ENCODE results near the gene STXBP2.

STXBP2 gene

GRCh38 chr19:7646426-7646700 is 9.5 kb downstream of the STXBP2 start:
- Histone ChIP-seq H3K27ac (ENCODE audit: insufficient read depth in 1 of 2, low read depth in 1 of 2, low read length in 2 of 2, poor library complexity in 1 of 2, severe bottlenecking in 2 of 2) (no peak overlapping the region), H3K4me3 (ENCODE audit: control insufficient read depth in 1 of 7, extremely low read depth in 1 of 7, insufficient read depth in 4 of 7, low read depth in 2 of 7, low read length in 6 of 7) (no peak overlapping the region), H3K36me3 (ENCODE audit: control insufficient read depth in 4 of 4, insufficient read depth in 4 of 4, low read length in 3 of 4) (peaks cover 0 to 32% (median 18%) of the 10 kb centered on the region in 4 experiments), H3K27me3 (replicated peaks in 2 of 5; ENCODE audit: control insufficient read depth in 4 of 5, insufficient read depth in 5 of 5, low read length in 4 of 5) (peaks cover 0 to 3% (median 0%) of the 10 kb centered on the region in 5 experiments), H3K4me1 (ENCODE audit: control extremely low read depth in 1 of 4, control insufficient read depth in 4 of 4, insufficient read depth in 4 of 4, low read length in 3 of 4) (peaks cover 0 to 16% (median 2%) of the 10 kb centered on the region in 4 experiments), H3K9me3 (ENCODE audit: control extremely low read depth in 1 of 5, control insufficient read depth in 4 of 5, insufficient read depth in 2 of 5, low read depth in 1 of 5, low read length in 4 of 5) (no peaks in the 10 kb centered on the region)
- DNase-seq, result no peak
- CTCF ChIA-PET, result no interaction called here
- 90% methylated on average over 8 of the region's 8 CpGs for WGBS (ENCODE audit: insufficient coverage)
- POLR2A ChIA-PET, result no interaction called here

- H3K27me3 ChIP-seq (replicated peaks in 2 of 5; ENCODE audit: control insufficient read depth in 4 of 5, insufficient read depth in 5 of 5, low read length in 4 of 5), result peaks cover 0 to 4% (median 0%) of the 10 kb centered on the region in 5 experiments
- H3K36me3 ChIP-seq (ENCODE audit: control insufficient read depth in 4 of 4, insufficient read depth in 4 of 4, low read length in 3 of 4), result peaks cover 0 to 28% (median 17%) of the 10 kb centered on the region in 4 experiments
- ChIA-PET CTCF (no interaction called here), POLR2A (no interaction called here)
- WGBS (ENCODE audit: insufficient coverage), result 95% methylated on average over 26 of the region's 26 CpGs
- no peak overlapping the region for H3K27ac ChIP-seq (ENCODE audit: insufficient read depth in 1 of 2, low read depth in 1 of 2, low read length in 2 of 2, poor library complexity in 1 of 2, severe bottlenecking in 2 of 2)
- peaks cover 0 to 17% (median 2%) of the 10 kb centered on the region in 4 experiments for H3K4me1 ChIP-seq (ENCODE audit: control extremely low read depth in 1 of 4, control insufficient read depth in 4 of 4, insufficient read depth in 4 of 4, low read length in 3 of 4)
- DNase-seq, result no peak
- no peak overlapping the region for H3K4me3 ChIP-seq (ENCODE audit: control insufficient read depth in 1 of 7, extremely low read depth in 1 of 7, insufficient read depth in 4 of 7, low read depth in 2 of 7, low read length in 6 of 7)
- no peaks in the 10 kb centered on the region for H3K9me3 ChIP-seq (ENCODE audit: control extremely low read depth in 1 of 5, control insufficient read depth in 4 of 5, insufficient read depth in 2 of 5, low read depth in 1 of 5, low read length in 4 of 5)
These were observed 10.2 kb downstream of the STXBP2 start for GRCh38 chr19:7647156-7647555.

GRCh38 chr19:7648265-7649014 is 11.5 kb downstream of the STXBP2 start:
- DNase-seq, result peak in 1 of 3 donors; percentile 7
- Histone ChIP-seq H3K4me3 (ENCODE audit: control insufficient read depth in 1 of 7, extremely low read depth in 1 of 7, insufficient read depth in 4 of 7, low read depth in 2 of 7, low read length in 6 of 7) (no peak overlapping the region), H3K27ac (ENCODE audit: insufficient read depth in 1 of 2, low read depth in 1 of 2, low read length in 2 of 2, poor library complexity in 1 of 2, severe bottlenecking in 2 of 2) (no peak overlapping the region), H3K27me3 (replicated peaks in 2 of 5; ENCODE audit: control insufficient read depth in 4 of 5, insufficient read depth in 5 of 5, low read length in 4 of 5) (peaks cover 0 to 4% (median 0%) of the 10 kb centered on the region in 5 experiments), H3K36me3 (ENCODE audit: control insufficient read depth in 4 of 4, insufficient read depth in 4 of 4, low read length in 3 of 4) (peaks cover 0 to 21% (median 12%) of the 10 kb centered on the region in 4 experiments), H3K4me1 (ENCODE audit: control extremely low read depth in 1 of 4, control insufficient read depth in 4 of 4, insufficient read depth in 4 of 4, low read length in 3 of 4) (peaks cover 0 to 24% (median 4%) of the 10 kb centered on the region in 4 experiments), H3K9me3 (ENCODE audit: control extremely low read depth in 1 of 5, control insufficient read depth in 4 of 5, insufficient read depth in 2 of 5, low read depth in 1 of 5, low read length in 4 of 5) (no peaks in the 10 kb centered on the region)
- ChIA-PET POLR2A (interaction anchor here (0.6 kb wide), 1 partner anchor 25 kb away, joined by 4 read pairs; no protein-coding TSS in a partner anchor), CTCF (interaction anchor here (1.1 to 1.6 kb wide), 4 partner anchors 11 to 80 kb away, joined by 3 to 4 read pairs (median 3); partner anchors contain the start of genes PCP2 and TRAPPC5)
- WGBS (ENCODE audit: insufficient coverage), result 98% methylated on average over 13 of the region's 15 CpGs

GRCh38 chr19:7650148-7650547 is 13.2 kb downstream of the STXBP2 start:
- 53% methylated on average over 2 of the region's 2 CpGs for WGBS (ENCODE audit: insufficient coverage)
- CTCF ChIA-PET, result interaction anchor here (1.0 to 3.3 kb wide), 2 partner anchors 26 to 31 kb away, joined by 3 to 16 read pairs; partner anchors contain the start of genes MCEMP1 and TRAPPC5
- POLR2A ChIA-PET, result interaction anchor here (0.7 kb wide), 1 partner anchor 9 kb away, joined by 5 read pairs; no protein-coding TSS in a partner anchor

GRCh38 chr19:7652061-7652641 is 15.2 kb downstream of the STXBP2 start:
- CTCF ChIA-PET, result interaction anchor here (0.7 to 3.3 kb wide), 9 partner anchors 11 to 148 kb away, joined by 3 to 19 read pairs (median 4); partner anchors contain the start of genes MCEMP1, STXBP2 and TRAPPC5
- no peak overlapping the region for H3K27ac ChIP-seq (ENCODE audit: insufficient read depth in 1 of 2, low read depth in 1 of 2, low read length in 2 of 2, poor library complexity in 1 of 2, severe bottlenecking in 2 of 2)
- H3K27me3 ChIP-seq (replicated peaks in 2 of 5; ENCODE audit: control insufficient read depth in 4 of 5, insufficient read depth in 5 of 5, low read length in 4 of 5), result peaks cover 0 to 4% (median 0%) of the 10 kb centered on the region in 5 experiments
- peak; percentile 80 to 90 (median 90) for DNase-seq
- 6% methylated on average over 19 of the region's 28 CpGs for WGBS (ENCODE audit: insufficient coverage)
- H3K36me3 ChIP-seq (ENCODE audit: control insufficient read depth in 4 of 4, insufficient read depth in 4 of 4, low read length in 3 of 4), result peaks cover 0 to 4% (median 2%) of the 10 kb centered on the region in 4 experiments
- H3K4me1 ChIP-seq (ENCODE audit: control extremely low read depth in 1 of 4, control insufficient read depth in 4 of 4, insufficient read depth in 4 of 4, low read length in 3 of 4), result peaks cover 0 to 26% (median 5%) of the 10 kb centered on the region in 4 experiments
- peak overlapping the region in 5 of 7 experiments; percentile 21 to 72 (median 40) for H3K4me3 ChIP-seq (ENCODE audit: control insufficient read depth in 1 of 7, extremely low read depth in 1 of 7, insufficient read depth in 4 of 7, low read depth in 2 of 7, low read length in 6 of 7)
- no peaks in the 10 kb centered on the region for H3K9me3 ChIP-seq (ENCODE audit: control extremely low read depth in 1 of 5, control insufficient read depth in 4 of 5, insufficient read depth in 2 of 5, low read depth in 1 of 5, low read length in 4 of 5)
- POLR2A ChIA-PET, result interaction anchor here (0.5 to 0.6 kb wide), 3 partner anchors 8 to 285 kb away, joined by 3 read pairs; no protein-coding TSS in a partner anchor

More at GRCh38 chr19:7650148-7650547, 13.2 kb downstream of the STXBP2 start:
- Histone ChIP-seq H3K27me3 (replicated peaks in 2 of 5; ENCODE audit: control insufficient read depth in 4 of 5, insufficient read depth in 5 of 5, low read length in 4 of 5) (peaks cover 0 to 4% (median 0%) of the 10 kb centered on the region in 5 experiments), H3K4me1 (ENCODE audit: control extremely low read depth in 1 of 4, control insufficient read depth in 4 of 4, insufficient read depth in 4 of 4, low read length in 3 of 4) (peaks cover 0 to 20% (median 2%) of the 10 kb centered on the region in 4 experiments), H3K36me3 (ENCODE audit: control insufficient read depth in 4 of 4, insufficient read depth in 4 of 4, low read length in 3 of 4) (peaks cover 0 to 15% (median 7%) of the 10 kb centered on the region in 4 experiments), H3K4me3 (ENCODE audit: control insufficient read depth in 1 of 7, extremely low read depth in 1 of 7, insufficient read depth in 4 of 7, low read depth in 2 of 7, low read length in 6 of 7) (no peak overlapping the region), H3K9me3 (ENCODE audit: control extremely low read depth in 1 of 5, control insufficient read depth in 4 of 5, insufficient read depth in 2 of 5, low read depth in 1 of 5, low read length in 4 of 5) (no peaks in the 10 kb centered on the region), H3K27ac (ENCODE audit: insufficient read depth in 1 of 2, low read depth in 1 of 2, low read length in 2 of 2, poor library complexity in 1 of 2, severe bottlenecking in 2 of 2) (no peak overlapping the region)
- no peak for DNase-seq

- Histone ChIP-seq H3K4me1 (ENCODE audit: control extremely low read depth in 1 of 4, control insufficient read depth in 4 of 4, insufficient read depth in 4 of 4, low read length in 3 of 4) (peaks cover 4 to 37% (median 14%) of the 10 kb centered on the region in 4 experiments), H3K27ac (ENCODE audit: insufficient read depth in 1 of 2, low read depth in 1 of 2, low read length in 2 of 2, poor library complexity in 1 of 2, severe bottlenecking in 2 of 2) (no peak overlapping the region), H3K27me3 (replicated peaks in 2 of 5; ENCODE audit: control insufficient read depth in 4 of 5, insufficient read depth in 5 of 5, low read length in 4 of 5) (peaks cover 0 to 4% (median 0%) of the 10 kb centered on the region in 5 experiments), H3K9me3 (ENCODE audit: control extremely low read depth in 1 of 5, control insufficient read depth in 4 of 5, insufficient read depth in 2 of 5, low read depth in 1 of 5, low read length in 4 of 5) (no peaks in the 10 kb centered on the region), H3K4me3 (ENCODE audit: control insufficient read depth in 1 of 7, extremely low read depth in 1 of 7, insufficient read depth in 4 of 7, low read depth in 2 of 7, low read length in 6 of 7) (no peak overlapping the region), H3K36me3 (ENCODE audit: control insufficient read depth in 4 of 4, insufficient read depth in 4 of 4, low read length in 3 of 4) (no peaks in the 10 kb centered on the region)
- no peak for DNase-seq
- ChIA-PET POLR2A (no interaction called here), CTCF (interaction anchor here (1.1 to 1.5 kb wide), 5 partner anchors 10 to 146 kb away, joined by 3 to 8 read pairs (median 4); partner anchors contain the start of gene RETN)
- WGBS (ENCODE audit: insufficient coverage), result 100% methylated on average over 4 of the region's 8 CpGs
These were observed 17.5 kb downstream of the STXBP2 start for GRCh38 chr19:7654401-7654800.
